Peyer's patch (tissue), 4 donors: ENCODE data around the gene MYOM3. TPM values are rescaled to one million over a fixed set of nuclear protein-coding genes. Genes with fewer than 3 reads are reported as not detected.
"Not testable (repeated sequence)": the region's sequence is repeated elsewhere in the genome, so short reads cannot be mapped to it uniquely, and the experiment has no call there.

Source experiments
- DNase-seq, 3 donors: peaks; one replicate each; pipeline ENCODE4 v3.0.0-alpha.2; 2017 to 2019
- H3K27ac ChIP-seq, 4 donors: fragments of 200-600 bp; sonication (generic); one replicate each; pipeline ENCODE4 v1.5.1; 2016 to 2019
- H3K27me3 ChIP-seq, 2 donors: fragments of 200-600 bp; sonication (generic); one replicate each; pipeline ENCODE4 v1.5.1; 2019
- H3K36me3 ChIP-seq, 3 donors: fragments of 200-600 bp; sonication (generic); one replicate each; pipeline ENCODE4 v1.5.1; 2016 to 2019
- H3K4me1 ChIP-seq, 4 donors: fragments of 200-600 bp; sonication (generic); one replicate each; pipeline ENCODE4 v1.5.1; 2016 to 2019
- H3K4me3 ChIP-seq, 4 donors: fragments of 200-600 bp; sonication (generic); 1 replicate in 3 of 4; 2 replicates in 1 of 4; pipeline ENCODE4 v1.5.1; 2016 to 2019; ENCODE audit warnings: mild to moderate bottlenecking in 1 of 4
- H3K9me3 ChIP-seq, 4 donors: fragments of 200-600 bp; sonication (generic); one replicate each; pipeline ENCODE4 v1.5.1; 2016 to 2019; ENCODE audit warnings: mild to moderate bottlenecking in 1 of 4
- POLR2A ChIP-seq, 2 donors: fragments of 450-650 bp; IDR thresholded peaks; one replicate each; pipeline ENCODE4 v1.5.1; 2017; ENCODE audit warnings: antibody characterized with exemption in 2 of 2, mild to moderate bottlenecking in 2 of 2, moderate library complexity in 2 of 2
- total RNA-seq, 4 donors: library from RNA; depleted of rRNA; stranded (reverse); fragments of >200 nt; gene quantifications; one replicate each; pipeline ENCODE4 v1.1.0, GENCODE V29; 2016
- TF ChIP-seq, protein P1 (sequence below), 6 experiments: fragments of 450-650 bp in 4 of 6; fragments of 200-600 bp in 2 of 6; sonication (generic) in 1 of 6; IDR thresholded peaks; one replicate each; pipeline ENCODE4 v1.5.1; 2017 to 2019; ENCODE audit warnings: antibody characterized with exemption in 6 of 6, mild to moderate bottlenecking in 3 of 6, moderate library complexity in 1 of 6

Gene MYOM3
- total RNA-seq, 4 donors from 2014 or later = 10.7 to 40.8 (median 24.7) TPM

DNA sequence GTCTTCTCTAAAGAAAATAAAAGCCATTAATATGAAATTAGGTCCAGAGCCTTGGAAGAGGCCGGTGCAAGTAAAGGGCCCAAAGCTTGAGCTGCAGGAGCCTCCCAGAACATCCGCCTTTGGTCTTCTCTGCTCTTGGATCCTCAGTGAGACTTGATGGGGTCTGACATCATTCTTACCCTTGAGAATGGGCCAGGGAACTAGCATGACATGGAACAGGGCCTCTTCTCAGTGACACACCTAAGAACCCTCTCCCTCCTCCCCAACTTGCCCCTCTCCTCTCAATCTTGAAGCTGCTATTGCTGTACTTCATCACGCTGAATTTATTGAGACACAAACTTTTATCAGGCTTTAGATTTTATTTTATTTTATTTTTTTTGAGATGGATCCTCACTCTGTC lies 91.5 kb downstream of the MYOM3 start:
- Histone ChIP-seq H3K27ac (peak overlapping the region in 3 of 4 donors; percentile 42 to 93 (median 80)), H3K4me1 (peaks cover 0 to 59% (median 0%) of the 10 kb centered on the region in 4 donors)

DNA sequence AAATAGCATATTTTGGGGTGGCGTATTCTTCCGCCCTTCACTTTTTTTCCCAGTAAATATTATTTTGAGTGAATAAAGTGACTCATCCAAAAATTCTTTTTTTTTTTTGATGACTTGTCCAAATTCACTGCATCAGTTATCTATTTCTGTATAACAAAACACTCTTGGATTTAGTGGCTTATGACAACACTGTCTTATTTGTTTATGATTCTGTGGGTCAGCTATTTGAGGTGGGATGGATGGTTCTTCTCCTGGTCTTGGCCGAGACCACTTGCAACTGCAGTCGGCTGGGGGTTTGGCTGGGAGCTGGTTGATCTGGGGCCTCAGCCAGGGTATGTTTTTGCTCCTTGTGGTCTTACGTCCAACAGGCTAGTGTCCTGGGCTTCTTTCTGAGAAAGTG lies 91.9 kb downstream of the MYOM3 start:
- peak overlapping the region in 3 of 4 donors; percentile 61 to 93 (median 90) for H3K27ac ChIP-seq
- TF ChIP-seq POLR2A (IDR thresholded peaks at IDR 0.05) = no peak
- TF ChIP-seq, protein P1, sequence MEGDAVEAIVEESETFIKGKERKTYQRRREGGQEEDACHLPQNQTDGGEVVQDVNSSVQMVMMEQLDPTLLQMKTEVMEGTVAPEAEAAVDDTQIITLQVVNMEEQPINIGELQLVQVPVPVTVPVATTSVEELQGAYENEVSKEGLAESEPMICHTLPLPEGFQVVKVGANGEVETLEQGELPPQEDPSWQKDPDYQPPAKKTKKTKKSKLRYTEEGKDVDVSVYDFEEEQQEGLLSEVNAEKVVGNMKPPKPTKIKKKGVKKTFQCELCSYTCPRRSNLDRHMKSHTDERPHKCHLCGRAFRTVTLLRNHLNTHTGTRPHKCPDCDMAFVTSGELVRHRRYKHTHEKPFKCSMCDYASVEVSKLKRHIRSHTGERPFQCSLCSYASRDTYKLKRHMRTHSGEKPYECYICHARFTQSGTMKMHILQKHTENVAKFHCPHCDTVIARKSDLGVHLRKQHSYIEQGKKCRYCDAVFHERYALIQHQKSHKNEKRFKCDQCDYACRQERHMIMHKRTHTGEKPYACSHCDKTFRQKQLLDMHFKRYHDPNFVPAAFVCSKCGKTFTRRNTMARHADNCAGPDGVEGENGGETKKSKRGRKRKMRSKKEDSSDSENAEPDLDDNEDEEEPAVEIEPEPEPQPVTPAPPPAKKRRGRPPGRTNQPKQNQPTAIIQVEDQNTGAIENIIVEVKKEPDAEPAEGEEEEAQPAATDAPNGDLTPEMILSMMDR (IDR thresholded peaks at IDR 0.05) = no peak
- H3K36me3 ChIP-seq = no peaks in the 10 kb centered on the region
- no peaks in the 10 kb centered on the region for H3K9me3 ChIP-seq
- H3K4me3 ChIP-seq = no peak overlapping the region
- H3K27me3 ChIP-seq = no peaks in the 10 kb centered on the region
- peaks cover 0 to 62% (median 0%) of the 10 kb centered on the region in 4 donors for H3K4me1 ChIP-seq
- DNase-seq = peak in 1 of 3 donors; percentile 51

More for the DNA sequence above, 91.5 kb downstream of the MYOM3 start:
- Histone ChIP-seq H3K27me3 (no peaks in the 10 kb centered on the region), H3K9me3 (no peaks in the 10 kb centered on the region), H3K36me3 (no peaks in the 10 kb centered on the region), H3K4me3 (no peak overlapping the region)
- TF ChIP-seq, protein P1 (IDR thresholded peaks at IDR 0.05) = no peak
- TF ChIP-seq POLR2A (IDR thresholded peaks at IDR 0.05) = no peak
- DNase-seq = no peak

DNA sequence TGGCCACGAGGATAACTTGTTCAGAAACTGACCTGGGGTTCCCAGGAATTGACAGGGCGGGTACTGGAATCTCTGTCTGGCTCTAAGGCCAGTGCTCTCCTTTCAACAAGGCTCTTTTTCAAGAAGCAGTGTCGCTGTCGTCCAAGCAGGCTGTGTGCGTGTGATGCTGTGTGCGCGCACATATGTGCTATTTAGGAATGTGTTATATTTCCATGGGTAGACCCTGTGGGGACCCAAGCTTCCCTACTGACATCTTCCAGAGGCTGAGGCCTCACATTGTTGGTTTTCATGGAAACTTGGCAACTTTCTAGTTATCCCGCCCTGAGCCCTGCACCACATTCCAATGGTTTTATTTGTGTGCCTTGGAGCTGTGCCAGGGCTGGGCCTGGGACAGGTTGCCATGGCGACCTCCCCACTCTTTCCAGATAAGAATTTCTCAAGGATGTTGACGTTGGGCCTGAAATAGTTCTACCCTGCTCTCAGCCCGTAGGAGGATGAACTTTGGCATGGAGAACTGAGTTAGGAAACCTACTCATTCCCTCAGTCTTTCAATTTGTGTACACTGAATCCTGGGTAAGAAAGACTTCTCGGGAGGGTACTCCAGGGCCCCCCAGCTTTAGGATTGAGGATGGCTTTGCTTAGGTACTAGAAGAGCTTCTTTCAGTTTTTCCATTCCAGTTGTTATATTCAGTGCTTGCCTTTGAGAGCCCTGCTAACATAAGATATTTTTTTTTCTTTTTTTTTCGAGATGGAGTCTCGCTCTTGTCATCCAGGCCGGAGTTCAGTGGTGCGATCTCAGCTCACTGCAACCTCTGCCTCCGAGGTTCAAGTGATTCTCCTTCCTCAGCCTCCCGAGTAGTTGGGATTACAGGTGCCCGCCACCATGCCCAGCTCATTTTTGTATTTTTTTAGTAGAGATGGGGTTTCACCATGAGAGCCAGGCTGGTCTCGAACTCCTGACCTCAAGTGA lies 93.0 kb downstream of the MYOM3 start:
- peak; percentile 54 to 94 (median 93) for DNase-seq
- no peaks in the 10 kb centered on the region for H3K9me3 ChIP-seq
- H3K27ac ChIP-seq = peak overlapping the region; percentile 44 to 93 (median 76)
- H3K4me3 ChIP-seq = no peak overlapping the region
- no peaks in the 10 kb centered on the region for H3K27me3 ChIP-seq
- TF ChIP-seq, protein P1 (IDR thresholded peaks at IDR 0.05) = no peak
- no peak for TF ChIP-seq POLR2A (IDR thresholded peaks at IDR 0.05)
- H3K4me1 ChIP-seq = peaks cover 0 to 64% (median 0%) of the 10 kb centered on the region in 4 donors
- no peaks in the 10 kb centered on the region for H3K36me3 ChIP-seq

DNA sequence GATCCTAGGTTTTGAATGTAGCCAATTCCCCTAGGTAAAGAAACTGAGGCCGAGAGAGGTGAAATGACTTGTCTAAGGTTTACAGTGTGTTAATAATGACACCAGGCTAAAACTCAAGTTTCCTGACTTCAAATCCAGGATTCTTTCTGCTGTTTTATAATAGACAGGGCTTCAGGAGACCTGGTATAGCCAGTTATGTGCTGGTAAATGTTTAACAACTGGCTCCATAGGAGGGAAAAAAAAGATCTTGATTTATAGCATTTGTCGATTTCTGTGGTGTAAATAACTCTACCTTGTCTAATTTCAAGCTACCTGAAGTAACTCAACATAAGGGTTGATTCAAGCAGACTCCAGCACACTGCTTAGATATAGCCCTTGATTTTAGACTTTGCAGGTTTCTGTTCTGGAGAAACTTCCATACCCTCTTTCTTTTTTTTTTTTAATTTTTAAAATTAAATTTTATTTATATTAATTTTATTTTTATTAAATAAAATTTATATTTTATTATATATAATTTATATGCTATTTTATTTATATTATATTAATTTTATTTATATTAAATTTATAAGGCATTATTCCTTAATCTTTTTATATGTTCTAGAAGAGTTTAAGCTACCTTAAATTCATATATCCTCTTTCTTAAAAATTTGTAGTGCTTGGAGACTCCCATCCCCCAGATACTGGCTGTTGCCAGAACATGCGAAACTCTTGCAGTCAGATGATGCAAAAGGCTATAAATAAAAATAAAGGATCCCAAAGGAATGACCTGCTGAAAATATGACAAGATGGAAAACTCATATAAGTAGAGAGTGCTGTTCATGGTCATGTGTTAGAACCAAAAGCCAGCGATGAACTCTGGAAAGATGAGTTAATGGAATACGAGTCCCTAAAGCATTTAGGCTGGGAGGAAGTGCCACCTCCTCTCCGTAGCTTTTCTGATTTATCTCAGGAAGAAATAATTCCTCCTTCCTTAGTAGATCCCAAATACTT lies 96.4 kb downstream of the MYOM3 start:
- Histone ChIP-seq H3K4me3 (no peak overlapping the region), H3K9me3 (no peaks in the 10 kb centered on the region), H3K36me3 (no peaks in the 10 kb centered on the region), H3K27me3 (no peaks in the 10 kb centered on the region), H3K4me1 (peaks cover 0 to 37% (median 0%) of the 10 kb centered on the region in 4 donors), H3K27ac (peak overlapping the region in 1 of 4 donors; percentile 93)
- TF ChIP-seq POLR2A (IDR thresholded peaks at IDR 0.05) = no peak
- TF ChIP-seq, protein P1 (IDR thresholded peaks at IDR 0.05) = no peak
- DNase-seq = peak in 1 of 3 donors; percentile 34

DNA sequence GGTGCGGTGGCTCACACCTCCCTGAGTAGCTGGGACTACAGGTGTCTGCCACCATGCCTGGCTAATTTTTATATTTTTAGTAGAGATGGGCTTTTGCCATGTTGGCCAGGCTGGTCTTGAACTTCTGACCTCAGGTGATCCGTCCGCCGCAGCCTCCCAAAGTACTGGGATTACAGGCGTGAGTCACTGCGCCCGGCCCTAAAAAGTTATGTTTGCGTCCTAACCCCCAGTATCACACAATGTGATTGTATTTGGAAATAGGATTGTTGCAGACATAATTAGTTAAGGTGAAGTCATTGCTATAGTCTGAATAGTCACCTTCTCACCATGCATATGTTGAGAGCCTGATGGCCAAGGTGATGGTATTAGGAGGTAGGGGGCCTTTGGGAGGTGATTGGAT lies 99.1 kb downstream of the MYOM3 start:
- peaks cover 0 to 29% (median 0%) of the 10 kb centered on the region in 4 donors for H3K4me1 ChIP-seq

More for the DNA sequence above, 99.1 kb downstream of the MYOM3 start:
- peak in 1 of 3 donors; percentile 29 for DNase-seq
- not testable (repeated sequence) for H3K9me3 ChIP-seq, H3K36me3 ChIP-seq, H3K27ac ChIP-seq, H3K4me3 ChIP-seq, H3K27me3 ChIP-seq
